Brain microvascular endothelial cell (primary cell): ENCODE results near the gene DENND5B.

Experiments
- DNase-seq: peaks from one replicate; pipeline ENCODE4 v3.0.0-alpha.2; 2020
- H3K27ac ChIP-seq: fragments of 250-450 bp; sonication (Bioruptor Pico); 2 replicates; pipeline ENCODE4 v1.5.1; 2020; ENCODE audit warnings: mild to moderate bottlenecking, moderate library complexity
- H3K27me3 ChIP-seq: fragments of 250-450 bp; sonication (Bioruptor Pico); replicated peaks from 2 replicates; pipeline ENCODE4 v1.5.1; 2020; ENCODE audit warnings: mild to moderate bottlenecking
- H3K36me3 ChIP-seq: fragments of 250-450 bp; sonication (Bioruptor Pico); replicated peaks from 2 replicates; pipeline ENCODE4 v1.5.1; 2020; ENCODE audit warnings: mild to moderate bottlenecking
- H3K4me3 ChIP-seq: 2 replicates; pipeline ENCODE4 v1.5.1; 2011; ENCODE audit warnings: low read depth, mild to moderate bottlenecking, control low read depth, low read length, moderate library complexity
- in situ Hi-C: cut with HindIII; loops from 2 replicates; pipeline ENCODE4 v1.10.0; 2017; ENCODE audit warnings: low sequenced_read_pairs, low pct_ligation_motif_present
- TF ChIP-seq, protein P1 (sequence below): IDR thresholded peaks from 2 replicates; pipeline ENCODE4 v1.5.1; 2011; ENCODE audit warnings: low read depth, mild to moderate bottlenecking, moderate library complexity, low read length, control low read depth, inconsistent platforms; ENCODE audit errors: missing control alignments

Gene DENND5B

DNA sequence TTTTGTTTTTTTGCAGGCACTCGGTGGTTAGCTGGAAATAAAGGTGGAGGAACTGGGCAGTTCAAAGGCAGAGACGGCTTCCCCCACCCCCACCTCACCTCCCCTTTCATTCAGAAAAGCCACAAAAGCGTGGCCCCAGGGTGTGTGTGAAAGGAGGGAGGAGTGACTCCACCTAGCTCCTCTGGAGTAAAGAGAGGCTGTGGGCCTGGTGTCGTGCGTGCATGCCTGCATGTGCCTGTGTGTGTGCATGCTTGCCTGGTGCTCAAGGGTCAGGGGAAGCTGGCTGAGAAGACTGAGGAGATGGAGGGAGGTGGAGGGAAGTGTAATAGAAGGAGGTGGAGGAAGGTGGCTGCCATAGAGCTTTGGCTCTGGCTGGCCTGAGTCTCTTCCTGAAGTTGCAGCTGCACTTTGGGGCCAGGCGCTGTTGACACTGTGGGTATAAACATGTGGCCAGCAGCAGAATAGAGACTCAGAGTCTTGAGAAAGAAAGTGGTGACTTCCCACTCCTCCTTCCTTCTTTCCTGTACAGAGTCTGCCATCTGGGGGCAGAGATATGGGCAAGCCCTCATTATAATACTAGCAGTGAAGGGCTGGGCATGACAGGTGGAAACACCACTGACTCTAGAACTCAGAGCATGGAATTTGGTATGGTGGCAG, 228.0 kb downstream of the DENND5B start:
- Histone ChIP-seq H3K4me3 (no peak overlapping the region), H3K27ac (no peak overlapping the region), H3K27me3 (no peaks in the 10 kb centered on the region), H3K36me3 (no peaks in the 10 kb centered on the region)
- in situ Hi-C loops: no loop called here
- DNase-seq: no peak
- TF ChIP-seq, protein P1, sequence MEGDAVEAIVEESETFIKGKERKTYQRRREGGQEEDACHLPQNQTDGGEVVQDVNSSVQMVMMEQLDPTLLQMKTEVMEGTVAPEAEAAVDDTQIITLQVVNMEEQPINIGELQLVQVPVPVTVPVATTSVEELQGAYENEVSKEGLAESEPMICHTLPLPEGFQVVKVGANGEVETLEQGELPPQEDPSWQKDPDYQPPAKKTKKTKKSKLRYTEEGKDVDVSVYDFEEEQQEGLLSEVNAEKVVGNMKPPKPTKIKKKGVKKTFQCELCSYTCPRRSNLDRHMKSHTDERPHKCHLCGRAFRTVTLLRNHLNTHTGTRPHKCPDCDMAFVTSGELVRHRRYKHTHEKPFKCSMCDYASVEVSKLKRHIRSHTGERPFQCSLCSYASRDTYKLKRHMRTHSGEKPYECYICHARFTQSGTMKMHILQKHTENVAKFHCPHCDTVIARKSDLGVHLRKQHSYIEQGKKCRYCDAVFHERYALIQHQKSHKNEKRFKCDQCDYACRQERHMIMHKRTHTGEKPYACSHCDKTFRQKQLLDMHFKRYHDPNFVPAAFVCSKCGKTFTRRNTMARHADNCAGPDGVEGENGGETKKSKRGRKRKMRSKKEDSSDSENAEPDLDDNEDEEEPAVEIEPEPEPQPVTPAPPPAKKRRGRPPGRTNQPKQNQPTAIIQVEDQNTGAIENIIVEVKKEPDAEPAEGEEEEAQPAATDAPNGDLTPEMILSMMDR: no peak

DNA sequence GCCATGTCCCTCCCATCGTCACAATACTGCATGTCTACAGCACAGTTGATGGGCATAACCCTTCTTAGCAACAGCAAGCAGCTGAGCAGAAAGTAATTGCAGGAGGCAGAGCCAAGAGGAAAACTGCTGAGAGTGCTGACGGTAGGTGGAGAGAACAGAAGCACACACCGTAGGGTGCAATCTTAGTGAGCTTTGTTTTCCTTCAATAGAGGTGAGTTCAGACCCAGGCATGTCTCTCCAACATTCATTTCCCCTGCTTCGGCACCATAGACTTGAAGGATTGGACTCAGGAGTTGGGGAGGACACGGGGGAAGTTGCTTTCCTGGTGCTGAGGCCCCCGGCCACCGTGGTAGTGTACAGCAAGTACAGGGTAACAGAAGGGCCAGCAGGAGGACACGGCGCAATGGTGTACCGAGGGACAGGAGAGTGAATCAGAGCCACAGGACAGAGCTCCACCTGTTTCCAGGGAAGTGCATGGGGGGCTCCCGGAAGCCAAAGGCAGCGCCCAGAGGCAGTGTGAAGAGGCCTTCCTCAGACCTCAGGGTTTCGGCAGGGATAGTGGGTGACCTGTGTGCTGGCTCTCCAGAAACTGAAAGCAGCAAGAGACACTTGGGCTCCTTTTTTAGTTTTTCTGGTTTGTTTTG, 228.7 kb downstream of the DENND5B start:
- H3K36me3 ChIP-seq: no peaks in the 10 kb centered on the region
- DNase-seq: no peak
- H3K27ac ChIP-seq: no peak overlapping the region
- in situ Hi-C loops: no loop called here
- no peaks in the 10 kb centered on the region for H3K27me3 ChIP-seq
- TF ChIP-seq, protein P1: no peak
- H3K4me3 ChIP-seq: no peak overlapping the region

DNA sequence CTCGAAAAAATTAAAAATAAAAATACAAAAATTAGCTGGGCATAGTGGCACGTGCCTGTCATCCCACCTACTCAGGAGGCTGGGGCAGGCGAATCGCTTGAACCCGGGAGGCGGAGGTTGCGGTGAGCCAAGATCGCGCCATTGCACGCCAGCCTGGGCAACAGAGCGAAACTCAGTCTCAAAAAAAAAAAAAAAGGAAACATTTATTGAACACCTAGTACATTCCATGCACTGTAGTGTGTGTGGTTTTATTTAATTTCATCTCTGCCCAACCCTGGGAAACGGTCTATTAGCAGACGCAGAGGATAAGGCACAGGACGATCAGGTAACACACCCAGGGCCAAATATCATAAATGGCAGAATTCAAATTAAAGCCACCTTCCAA, 229.2 kb downstream of the DENND5B start:
- Histone ChIP-seq H3K36me3 (no peaks in the 10 kb centered on the region), H3K27ac (no peak overlapping the region), H3K27me3 (no peaks in the 10 kb centered on the region), H3K4me3 (no peak overlapping the region)
- TF ChIP-seq, protein P1: no peak
- in situ Hi-C loops: no loop called here
- DNase-seq: no peak

DNA sequence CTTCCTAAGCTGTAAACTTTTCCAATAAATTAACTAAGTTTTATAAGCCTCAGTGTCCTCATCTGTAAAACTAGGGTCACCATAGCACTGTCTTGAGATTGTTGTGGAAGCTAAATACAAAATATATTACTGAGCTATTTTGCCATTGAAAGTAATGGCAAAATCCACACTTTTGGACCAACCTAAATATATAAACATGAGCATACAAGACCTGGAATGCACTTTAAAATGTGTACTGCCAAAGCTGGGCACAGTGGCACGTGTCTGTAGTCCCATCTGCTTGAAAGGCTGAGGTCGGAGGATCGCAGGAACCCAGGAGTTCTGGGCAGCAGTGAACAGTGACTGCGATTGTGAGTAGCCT, 235.2 kb downstream of the DENND5B start:
- Histone ChIP-seq H3K36me3 (no peaks in the 10 kb centered on the region), H3K27ac (no peak overlapping the region), H3K27me3 (no peaks in the 10 kb centered on the region), H3K4me3 (no peak overlapping the region)
- in situ Hi-C loops: no loop called here
- no peak for DNase-seq
- TF ChIP-seq, protein P1: no peak

DNA sequence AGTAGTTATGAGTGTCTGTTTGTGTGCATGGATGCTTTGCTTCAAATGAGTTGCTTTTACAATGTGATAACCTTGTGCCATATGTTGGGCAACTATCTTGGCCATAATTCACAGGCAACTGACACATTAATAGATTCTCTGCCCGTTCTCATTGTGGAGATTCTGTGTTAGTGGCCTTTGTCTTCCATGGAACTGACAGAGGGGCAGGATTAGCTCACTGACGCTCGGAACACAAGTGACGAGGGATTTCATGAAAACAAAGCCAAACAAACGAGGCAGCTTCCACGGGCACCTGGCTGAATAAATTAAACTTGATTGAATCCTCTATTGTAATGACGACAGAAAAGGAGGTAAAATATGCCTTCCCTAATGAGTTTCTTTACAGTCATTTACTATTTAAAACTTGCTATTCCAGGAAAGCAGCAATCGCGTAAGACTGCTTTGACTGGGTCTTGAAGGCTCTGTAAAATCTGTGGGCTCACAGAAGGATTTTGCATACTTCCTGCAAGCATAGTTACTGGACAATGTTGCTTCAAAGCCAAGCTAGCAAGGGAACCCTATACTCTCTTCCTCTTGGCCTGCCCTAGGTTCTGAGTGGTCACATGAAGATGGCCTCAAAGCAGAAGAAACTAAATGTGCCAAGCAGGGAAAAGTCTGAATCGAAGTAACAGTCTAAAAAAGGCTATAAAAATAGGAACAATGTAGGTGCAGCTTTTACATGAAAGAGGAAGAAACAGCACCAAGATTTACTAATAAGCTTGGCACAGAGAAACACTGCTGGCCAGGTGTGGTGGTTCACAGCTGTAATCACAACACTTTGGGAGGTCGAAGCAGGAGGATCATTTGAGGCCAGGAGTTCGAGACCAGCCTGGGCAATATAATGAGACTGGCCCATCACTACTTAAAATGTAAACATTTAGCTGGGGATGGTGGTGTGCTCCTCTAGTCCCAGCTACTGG, 236.9 kb downstream of the DENND5B start:
- no peak overlapping the region for H3K27ac ChIP-seq
- no peak for DNase-seq
- H3K4me3 ChIP-seq: no peak overlapping the region
- in situ Hi-C loops: no loop called here
- H3K27me3 ChIP-seq: no peaks in the 10 kb centered on the region
- TF ChIP-seq, protein P1: no peak
- H3K36me3 ChIP-seq: no peaks in the 10 kb centered on the region
